ENCODE measurements around the gene POLR3B. TPM values are rescaled to one million over a fixed set of nuclear protein-coding genes. Genes with fewer than 3 reads are reported as not detected.

POLR3B gene
- total RNA-seq, 1 donor from 2014 or later, result 11.8 TPM

DNA sequence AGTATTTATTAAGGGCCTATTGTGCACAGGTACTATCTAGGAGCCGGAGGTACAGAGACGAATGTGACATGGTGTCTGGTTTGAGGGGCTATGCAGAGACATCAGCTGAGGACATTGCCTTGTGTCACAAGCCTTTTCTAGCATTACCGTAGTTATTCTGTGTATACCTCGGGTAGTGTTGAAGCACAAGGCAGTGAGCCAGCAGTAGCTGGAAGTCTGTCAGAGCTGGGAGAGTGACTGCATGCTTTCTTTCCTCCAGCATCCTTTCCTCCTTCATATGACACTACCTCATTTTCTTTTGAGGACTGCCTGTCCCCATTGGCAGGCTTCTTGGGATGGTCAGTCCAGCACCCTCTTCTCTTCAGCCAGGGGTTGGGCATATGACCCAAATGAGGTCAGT, 77.0 kb downstream of the POLR3B start:
- TF ChIP-seq, protein P1, sequence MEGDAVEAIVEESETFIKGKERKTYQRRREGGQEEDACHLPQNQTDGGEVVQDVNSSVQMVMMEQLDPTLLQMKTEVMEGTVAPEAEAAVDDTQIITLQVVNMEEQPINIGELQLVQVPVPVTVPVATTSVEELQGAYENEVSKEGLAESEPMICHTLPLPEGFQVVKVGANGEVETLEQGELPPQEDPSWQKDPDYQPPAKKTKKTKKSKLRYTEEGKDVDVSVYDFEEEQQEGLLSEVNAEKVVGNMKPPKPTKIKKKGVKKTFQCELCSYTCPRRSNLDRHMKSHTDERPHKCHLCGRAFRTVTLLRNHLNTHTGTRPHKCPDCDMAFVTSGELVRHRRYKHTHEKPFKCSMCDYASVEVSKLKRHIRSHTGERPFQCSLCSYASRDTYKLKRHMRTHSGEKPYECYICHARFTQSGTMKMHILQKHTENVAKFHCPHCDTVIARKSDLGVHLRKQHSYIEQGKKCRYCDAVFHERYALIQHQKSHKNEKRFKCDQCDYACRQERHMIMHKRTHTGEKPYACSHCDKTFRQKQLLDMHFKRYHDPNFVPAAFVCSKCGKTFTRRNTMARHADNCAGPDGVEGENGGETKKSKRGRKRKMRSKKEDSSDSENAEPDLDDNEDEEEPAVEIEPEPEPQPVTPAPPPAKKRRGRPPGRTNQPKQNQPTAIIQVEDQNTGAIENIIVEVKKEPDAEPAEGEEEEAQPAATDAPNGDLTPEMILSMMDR (IDR thresholded peaks at IDR 0.05; ENCODE audit: unreplicated experiment), result no peak
- no peak overlapping the region for H3K4me3 Mint-ChIP-seq (ENCODE audit: low read depth)
- peaks cover 10% of the 10 kb centered on the region for H3K36me3 Mint-ChIP-seq (ENCODE audit: insufficient read depth)
- no peak for DNase-seq (ENCODE audit: low spot score, unreplicated experiment)
- H3K27ac Mint-ChIP-seq, result no peak overlapping the region
- no peaks in the 10 kb centered on the region for H3K4me1 Mint-ChIP-seq (ENCODE audit: low read depth)
- H3K27me3 Mint-ChIP-seq, result no peaks in the 10 kb centered on the region
- H3K9me3 Mint-ChIP-seq (ENCODE audit: low read depth), result no peaks in the 10 kb centered on the region

DNA sequence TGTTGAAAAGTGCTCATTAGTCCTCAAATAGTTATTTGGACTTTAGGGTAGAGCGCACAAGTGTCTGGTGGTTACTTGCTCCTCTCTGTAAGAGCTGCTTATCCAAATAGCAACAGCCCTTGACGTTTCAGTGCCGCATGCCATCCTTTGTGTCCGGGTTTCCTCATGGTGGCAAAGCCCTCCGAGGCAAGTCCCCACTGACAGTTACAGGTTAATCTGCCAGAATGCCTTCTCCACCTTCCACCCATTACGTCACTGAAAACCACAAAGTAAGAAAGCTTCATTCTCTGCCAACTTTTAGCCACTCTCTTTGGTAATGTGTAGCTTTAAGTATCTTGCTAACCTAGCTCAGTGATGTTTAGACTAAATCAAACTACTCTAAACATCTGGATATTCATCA, 78.6 kb downstream of the POLR3B start:
- Mint-ChIP-seq H3K27me3 (no peaks in the 10 kb centered on the region), H3K27ac (no peak overlapping the region), H3K4me1 (ENCODE audit: low read depth) (no peaks in the 10 kb centered on the region), H3K36me3 (ENCODE audit: insufficient read depth) (peaks cover 13% of the 10 kb centered on the region), H3K9me3 (ENCODE audit: low read depth) (peaks cover 3% of the 10 kb centered on the region), H3K4me3 (ENCODE audit: low read depth) (no peak overlapping the region)
- DNase-seq (ENCODE audit: low spot score, unreplicated experiment), result no peak
- TF ChIP-seq, protein P1 (IDR thresholded peaks at IDR 0.05; ENCODE audit: unreplicated experiment), result no peak

DNA sequence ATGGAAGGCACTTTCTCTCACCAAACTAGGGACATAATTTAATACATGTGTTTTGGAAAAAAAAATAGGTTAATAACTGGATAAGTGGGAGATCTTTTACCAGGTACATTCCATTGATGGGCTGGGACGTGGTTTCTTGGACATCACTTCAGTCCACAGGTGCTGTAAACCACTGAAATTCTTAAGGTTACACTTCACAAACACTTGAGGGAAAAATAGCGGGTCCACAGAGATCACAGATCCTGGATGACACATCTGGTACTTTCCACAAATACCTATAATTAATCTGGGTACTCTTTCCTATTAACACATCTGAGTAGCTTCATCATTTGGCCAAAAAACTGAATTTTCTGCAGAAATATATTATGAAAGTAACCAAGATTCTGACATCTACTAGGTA, 85.0 kb downstream of the POLR3B start:
- TF ChIP-seq, protein P1 (IDR thresholded peaks at IDR 0.05; ENCODE audit: unreplicated experiment), result no peak
- DNase-seq (ENCODE audit: low spot score, unreplicated experiment), result no peak
- Mint-ChIP-seq H3K27me3 (no peaks in the 10 kb centered on the region), H3K4me3 (ENCODE audit: low read depth) (no peak overlapping the region), H3K9me3 (ENCODE audit: low read depth) (peaks cover 3% of the 10 kb centered on the region), H3K4me1 (ENCODE audit: low read depth) (peaks cover 10% of the 10 kb centered on the region), H3K36me3 (ENCODE audit: insufficient read depth) (peaks cover 10% of the 10 kb centered on the region), H3K27ac (no peak overlapping the region)

DNA sequence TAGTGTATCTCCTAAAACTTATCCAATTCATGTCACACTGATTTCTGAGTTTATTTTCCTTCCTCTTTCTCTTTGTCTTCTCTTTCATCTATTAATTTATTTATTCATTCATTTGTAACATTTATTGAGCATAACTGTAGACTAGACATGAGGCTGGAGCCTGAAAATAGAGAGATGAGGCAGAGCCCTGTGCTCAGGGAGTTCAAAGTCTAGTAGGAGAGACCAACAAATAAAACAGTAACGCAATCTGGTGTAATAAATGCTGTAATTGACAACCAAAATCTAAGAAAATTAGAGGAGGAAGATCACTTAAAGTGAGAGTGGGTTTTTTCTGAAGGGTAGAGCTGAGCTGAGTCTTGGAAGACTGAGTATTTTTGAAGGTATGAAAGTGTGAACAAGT, 87.5 kb downstream of the POLR3B start:
- Mint-ChIP-seq H3K36me3 (ENCODE audit: insufficient read depth) (peaks cover 9% of the 10 kb centered on the region), H3K4me3 (ENCODE audit: low read depth) (no peak overlapping the region), H3K4me1 (ENCODE audit: low read depth) (peaks cover 10% of the 10 kb centered on the region), H3K27me3 (no peaks in the 10 kb centered on the region), H3K27ac (no peak overlapping the region), H3K9me3 (ENCODE audit: low read depth) (peaks cover 3% of the 10 kb centered on the region)
- TF ChIP-seq, protein P1 (IDR thresholded peaks at IDR 0.05; ENCODE audit: unreplicated experiment), result no peak
- DNase-seq (ENCODE audit: low spot score, unreplicated experiment), result no peak

DNA sequence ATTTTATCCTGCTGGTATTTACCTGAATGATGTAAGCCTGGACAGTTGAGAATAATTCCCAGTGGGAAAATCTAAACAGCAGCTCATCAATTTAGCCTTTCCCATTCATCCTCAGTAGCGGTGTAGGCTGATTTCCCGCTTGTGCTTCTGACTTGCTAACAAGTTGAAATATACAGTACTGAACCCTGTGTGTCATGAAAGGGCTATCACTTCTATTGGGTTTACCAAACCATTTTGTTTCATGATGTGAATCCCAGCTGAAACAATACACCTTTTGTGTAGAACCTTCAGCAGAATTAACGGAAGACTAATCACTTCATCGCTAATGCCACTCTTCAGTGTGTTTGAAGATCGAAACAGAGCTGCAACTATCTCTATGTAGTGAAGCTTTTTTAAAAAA, 88.4 kb downstream of the POLR3B start:
- Mint-ChIP-seq H3K27me3 (no peaks in the 10 kb centered on the region), H3K4me3 (ENCODE audit: low read depth) (no peak overlapping the region), H3K9me3 (ENCODE audit: low read depth) (no peaks in the 10 kb centered on the region), H3K27ac (no peak overlapping the region), H3K36me3 (ENCODE audit: insufficient read depth) (peaks cover 3% of the 10 kb centered on the region), H3K4me1 (ENCODE audit: low read depth) (peaks cover 10% of the 10 kb centered on the region)
- no peak for DNase-seq (ENCODE audit: low spot score, unreplicated experiment)
- TF ChIP-seq, protein P1 (IDR thresholded peaks at IDR 0.05; ENCODE audit: unreplicated experiment), result no peak
